Stimulated activated CD4-positive, alpha-beta T cell treated with anti-CD3 and anti-CD28 coated beads, Interleukin-2, amount 100 ng/mL, for 48 hours (primary cell): Measurements from ENCODE around the gene HIRIP3.
"Not testable (repeated sequence)": the region's sequence is repeated elsewhere in the genome, so short reads cannot be mapped to it uniquely, and the experiment has no call there.

Experiments used
- DNase-seq, 2 donors: peaks; one replicate each; pipeline ENCODE4 v3.0.0-alpha.2; 2020

The HIRIP3 gene

GRCh38 chr16:29982560-29983419 is 12.6 kb downstream of the HIRIP3 start:
- DNase-seq: no peak

- no peak for DNase-seq
These were observed 16.7 kb downstream of the HIRIP3 start for GRCh38 chr16:29978564-29979270.

DNA sequence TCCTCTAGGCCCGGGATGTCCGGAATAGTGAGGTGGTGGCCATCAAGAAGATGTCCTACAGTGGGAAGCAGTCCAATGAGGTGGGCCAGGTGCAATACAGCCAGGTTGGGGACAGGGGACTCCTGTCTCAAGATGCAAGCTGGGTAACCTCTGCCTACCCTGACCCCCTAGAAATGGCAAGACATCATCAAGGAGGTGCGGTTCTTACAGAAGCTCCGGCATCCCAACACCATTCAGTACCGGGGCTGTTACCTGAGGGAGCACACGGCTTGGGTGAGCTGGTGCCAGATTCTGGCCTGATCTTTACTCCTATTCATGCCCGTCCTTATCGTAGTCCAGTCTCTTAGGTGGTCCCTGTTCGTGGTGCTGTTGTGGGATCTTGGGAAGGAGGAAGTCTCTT is 17.3 kb downstream of the HIRIP3 start:
- no peak for DNase-seq

GRCh38 chr16:29977063-29977825 is 18.2 kb downstream of the HIRIP3 start:
- DNase-seq: no peak

DNA sequence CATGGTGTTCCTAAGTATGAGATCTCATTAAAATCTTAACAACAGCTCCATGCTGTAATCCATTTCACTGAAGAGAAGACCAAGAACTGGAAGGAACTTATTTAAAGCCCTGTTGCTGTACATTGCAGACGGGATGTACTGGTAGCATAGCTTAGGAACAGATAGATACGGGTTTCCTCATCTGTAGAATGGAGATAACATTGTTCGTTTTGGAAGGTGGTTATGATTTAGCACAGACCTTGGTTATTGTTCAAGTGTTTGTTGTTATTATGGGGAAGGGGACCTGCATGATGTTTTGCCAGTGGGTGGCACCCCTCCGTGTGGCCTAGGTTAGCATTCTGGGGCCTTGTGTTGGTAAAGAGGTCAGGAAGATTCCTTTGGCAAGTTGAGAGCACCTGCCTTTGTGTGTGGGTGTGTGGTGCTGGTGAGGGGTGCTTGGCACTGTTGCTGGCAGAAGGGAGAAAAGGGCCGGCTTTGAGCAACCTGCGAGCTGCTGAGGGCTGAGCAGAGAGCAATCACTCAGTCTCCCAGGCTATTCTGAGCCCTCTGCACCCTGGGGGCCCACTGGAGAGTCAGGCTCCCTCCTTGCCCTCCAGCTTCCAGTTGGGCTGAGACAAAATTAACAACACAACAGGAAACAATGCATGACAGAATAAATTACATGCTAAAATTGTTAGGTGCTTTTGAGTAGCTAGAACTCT is 19.5 kb downstream of the HIRIP3 start:
- DNase-seq: no peak

GRCh38 chr16:29975134-29975538 is 20.3 kb downstream of the HIRIP3 start:
- DNase-seq: no peak

GRCh38 chr16:29974291-29975133 is 20.9 kb downstream of the HIRIP3 start:
- no peak for DNase-seq

- DNase-seq: peak; percentile 92 to 94
These were observed 21.8 kb downstream of the HIRIP3 start, which contains the start of gene TAOK2 for GRCh38 chr16:29973384-29974246. Gene TAOK2 (plus strand): TSS chr16:29973868. CDS start chr16:29977773, 3,905 bp downstream.

- DNase-seq: no peak
These were observed 22.4 kb downstream of the HIRIP3 start for GRCh38 chr16:29972992-29973383.

DNA sequence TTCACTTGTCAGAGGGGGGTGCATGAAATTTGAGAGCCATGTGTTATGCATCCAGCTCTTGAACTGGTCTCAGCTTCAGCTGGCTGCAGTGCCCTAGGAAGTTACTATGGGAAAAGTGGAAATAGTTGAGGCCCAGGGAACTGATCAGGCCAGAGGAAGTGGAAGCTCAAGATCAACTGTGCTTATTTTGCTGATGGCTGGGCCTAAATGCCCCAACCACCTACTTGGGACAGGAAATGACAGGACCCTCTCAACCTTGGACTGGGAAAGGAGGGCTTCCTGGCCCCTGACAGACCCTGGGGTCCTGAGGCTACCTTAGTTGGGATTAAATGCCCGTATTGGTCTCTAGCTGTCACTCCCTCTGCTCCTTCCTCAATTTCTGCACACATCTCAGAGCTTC is 22.9 kb downstream of the HIRIP3 start:
- no peak for DNase-seq

GRCh38 chr16:29971304-29971703 is 24.1 kb downstream of the HIRIP3 start:
- DNase-seq: no peak

DNA sequence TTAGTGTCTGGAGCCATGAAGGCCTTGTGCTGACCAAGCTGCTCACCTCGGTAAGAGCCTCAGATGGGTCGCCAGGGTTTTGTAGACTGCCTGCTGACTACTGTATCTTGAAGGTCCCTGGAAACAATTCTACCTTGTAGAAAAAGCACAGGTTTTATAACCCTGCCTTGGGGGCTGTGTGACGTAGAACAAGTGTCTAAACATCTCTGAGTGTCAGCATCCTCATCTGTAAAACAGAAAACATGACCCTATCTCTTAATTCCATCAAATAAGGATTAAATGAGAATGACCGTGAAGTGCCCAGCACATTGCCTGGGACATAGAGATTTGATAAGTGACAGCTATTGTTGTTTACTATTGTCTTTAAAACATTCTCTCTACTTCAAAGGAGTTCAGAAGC is 27.2 kb downstream of the HIRIP3 start:
- DNase-seq: no peak

GRCh38 chr16:29963021-29963743 is 32.2 kb downstream of the HIRIP3 start:
- no peak for DNase-seq

- DNase-seq: no peak
These were observed 32.9 kb downstream of the HIRIP3 start for GRCh38 chr16:29962344-29962994.

DNA sequence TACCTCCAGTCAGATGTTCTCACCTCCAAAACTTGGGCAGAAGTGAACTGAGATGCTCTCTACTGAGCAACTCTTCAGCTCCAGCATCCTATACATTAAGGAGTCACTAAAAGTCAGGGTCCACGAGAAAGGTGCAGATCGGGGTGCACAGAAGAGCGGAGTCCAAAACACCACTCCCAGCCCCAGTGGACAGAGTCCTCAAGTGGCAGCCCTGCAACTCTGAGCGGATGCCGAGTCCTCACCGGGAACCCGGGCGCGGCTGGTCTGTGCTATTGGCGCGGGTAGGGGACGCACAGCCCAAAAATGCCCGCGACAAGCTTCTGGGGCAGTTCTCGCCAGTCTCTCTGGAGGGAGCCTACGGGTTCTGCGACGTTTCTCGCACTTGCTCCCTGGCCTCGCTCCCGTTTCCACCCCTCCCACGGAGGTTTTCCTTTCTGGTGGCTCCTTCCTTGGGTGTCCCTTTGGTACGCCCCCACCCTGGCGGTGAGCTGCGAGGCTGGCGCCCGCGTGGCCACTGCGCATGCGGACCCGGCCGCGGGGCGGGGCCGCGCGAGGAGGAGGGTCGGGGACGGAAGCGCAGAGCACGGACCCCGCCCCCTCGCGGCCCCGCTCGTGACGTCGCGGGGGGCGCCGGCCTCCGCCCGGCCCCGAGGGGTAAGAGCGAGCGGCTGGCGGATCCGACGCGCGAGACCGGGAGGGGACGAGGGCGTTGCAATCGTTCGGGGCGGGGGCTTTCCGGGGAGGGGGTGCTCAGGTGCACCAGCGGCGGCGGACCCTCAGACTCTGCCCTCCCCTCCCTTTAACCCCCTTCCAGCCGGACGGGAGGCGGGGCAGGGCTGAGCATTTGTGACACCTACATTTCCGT is 33.7 kb downstream of the HIRIP3 start, which contains the start of gene TMEM219:
Gene TMEM219, plus strand, starts transcription at position 601 of the 865 bp plus-strand sequence. CDS start 1,065 bp downstream, outside the sequence.
- peak; percentile 92 to 96 for DNase-seq

GRCh38 chr16:29961127-29961478 is 34.3 kb downstream of the HIRIP3 start:
- DNase-seq: no peak

DNA sequence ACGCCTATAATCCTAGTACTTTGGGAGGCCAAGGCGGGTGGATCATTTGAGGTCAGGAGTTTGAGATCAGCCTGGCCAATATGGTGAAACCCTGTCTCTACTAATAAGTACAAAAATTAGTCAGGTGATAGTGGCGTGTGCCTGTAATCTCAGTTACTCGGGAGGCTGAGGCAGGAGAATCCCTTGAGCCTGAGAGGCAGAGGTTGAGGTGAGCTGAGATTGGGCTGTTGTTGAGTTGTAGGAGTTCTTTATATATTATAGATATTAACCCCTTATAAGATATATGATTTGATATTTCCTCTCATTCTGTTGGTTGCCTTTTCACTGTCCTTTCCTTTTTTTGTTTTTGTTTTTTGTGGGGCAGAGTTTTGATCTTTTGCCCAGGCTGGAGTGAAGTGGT is 35.6 kb downstream of the HIRIP3 start:
- DNase-seq: not testable (repeated sequence)

- DNase-seq: no peak
These were observed 36.1 kb downstream of the HIRIP3 start for GRCh38 chr16:29959293-29959692.
